Activated B cell treated with CpG ODN at 0.5 μM for 24 hours (primary cell): ENCODE results near the gene CPNE7. TPM values are rescaled to one million over a fixed set of nuclear protein-coding genes. Genes with fewer than 3 reads are reported as not detected.
A peak's percentile ranks its signal among the peaks of the same experiment; 100 is the strongest.

ENCODE experiments used
- ATAC-seq: fragments of 200-7000 bp; cut with Tn5 transposase; one replicate; pipeline ENCODE4 v1.10.0; 2021; ENCODE audit warnings: low read depth, mild to moderate bottlenecking, moderate library complexity
- CTCF ChIA-PET: fragments of 350-600 bp; sonication (Branson Sonifier 250); formaldehyde crosslinking; loops from one replicate; lab custom pipeline; 2021; ENCODE audit warnings: antibody characterized with exemption; lab: Charles Lee
- POLR2A ChIA-PET: fragments of 350-600 bp; sonication (Branson Sonifier 250); formaldehyde crosslinking; loops from one replicate; lab custom pipeline; 2021; ENCODE audit warnings: antibody characterized with exemption; lab: Charles Lee
- DNase-seq: peaks from one replicate; pipeline ENCODE4 v3.0.0; 2022
- H3K27ac Mint-ChIP-seq: one replicate; pipeline ENCODE4 v1.8.0; 2020; ENCODE audit warnings: mixed read lengths
- H3K27me3 Mint-ChIP-seq: one replicate; pipeline ENCODE4 v1.8.0; 2021; ENCODE audit warnings: mixed read lengths
- H3K36me3 Mint-ChIP-seq: one replicate; pipeline ENCODE4 v1.8.0; 2021; ENCODE audit warnings: low read depth, mixed read lengths
- H3K4me1 Mint-ChIP-seq: one replicate; pipeline ENCODE4 v1.8.0; 2021; ENCODE audit warnings: mixed read lengths
- H3K4me3 Mint-ChIP-seq: one replicate; pipeline ENCODE4 v1.8.0; 2020; ENCODE audit warnings: mild to moderate bottlenecking, mixed read lengths
- H3K9me3 Mint-ChIP-seq: one replicate; pipeline ENCODE4 v1.8.0; 2020; ENCODE audit warnings: mixed read lengths
- CTCF ChIP-seq: fragments of 200-600 bp; IDR thresholded peaks from one replicate; pipeline ENCODE4 v1.8.0; 2022; ENCODE audit warnings: antibody characterized with exemption, mild to moderate bottlenecking
- intact Hi-C: fragments of 100-400 bp; cut with micrococcal nuclease; formaldehyde crosslinking; loops from one replicate; pipeline ENCODE4 v1.15.1; 2024
- total RNA-seq: library from RNA; stranded (reverse); gene quantifications from 2 replicates; pipeline ENCODE4 v1.2.3, GENCODE V29; 2022

CPNE7 gene
- total RNA-seq, 1 donor from 2014 or later: 2.0 TPM

GRCh38 chr16:89600956-89601355, 25.4 kb downstream of the CPNE7 start:
- no peaks in the 10 kb centered on the region for H3K36me3 Mint-ChIP-seq
- H3K9me3 Mint-ChIP-seq: no peaks in the 10 kb centered on the region
- H3K27ac Mint-ChIP-seq: no peak overlapping the region
- CTCF ChIA-PET: no interaction called here
- H3K27me3 Mint-ChIP-seq: peaks cover 5% of the 10 kb centered on the region
- POLR2A ChIA-PET: interaction anchor here (1.5 kb wide), 1 partner anchor 40 kb away, joined by 3 read pairs; no protein-coding TSS in a partner anchor
- no peak for TF ChIP-seq CTCF
- no peak for ATAC-seq
- no peak overlapping the region for H3K4me3 Mint-ChIP-seq
- intact Hi-C loops: no loop called here
- peaks cover 8% of the 10 kb centered on the region for H3K4me1 Mint-ChIP-seq
- no peak for DNase-seq

- no peak for TF ChIP-seq CTCF
- CTCF ChIA-PET: no interaction called here
- no peak for DNase-seq
- peaks cover 5% of the 10 kb centered on the region for H3K27me3 Mint-ChIP-seq
- no peaks in the 10 kb centered on the region for H3K9me3 Mint-ChIP-seq
- no peaks in the 10 kb centered on the region for H3K36me3 Mint-ChIP-seq
- ATAC-seq: no peak
- H3K4me1 Mint-ChIP-seq: peaks cover 8% of the 10 kb centered on the region
- POLR2A ChIA-PET: no interaction called here
- intact Hi-C loops: no loop called here
- H3K27ac Mint-ChIP-seq: no peak overlapping the region
- H3K4me3 Mint-ChIP-seq: no peak overlapping the region
These were observed 26.3 kb downstream of the CPNE7 start for GRCh38 chr16:89601906-89602272.

GRCh38 chr16:89602273-89602951, 26.9 kb downstream of the CPNE7 start:
- Mint-ChIP-seq H3K4me3 (no peak overlapping the region), H3K27me3 (peaks cover 5% of the 10 kb centered on the region), H3K4me1 (peaks cover 8% of the 10 kb centered on the region), H3K9me3 (no peaks in the 10 kb centered on the region), H3K36me3 (no peaks in the 10 kb centered on the region), H3K27ac (no peak overlapping the region)
- ChIA-PET POLR2A (no interaction called here), CTCF (no interaction called here)
- DNase-seq (no peak), ATAC-seq (peak; percentile 52)
- intact Hi-C loops: no loop called here
- no peak for TF ChIP-seq CTCF

- TF ChIP-seq CTCF: no peak
- Mint-ChIP-seq H3K27ac (no peak overlapping the region), H3K4me1 (peaks cover 8% of the 10 kb centered on the region), H3K4me3 (no peak overlapping the region), H3K9me3 (no peaks in the 10 kb centered on the region), H3K36me3 (no peaks in the 10 kb centered on the region), H3K27me3 (peaks cover 5% of the 10 kb centered on the region)
- ChIA-PET POLR2A (no interaction called here), CTCF (no interaction called here)
- no peak for DNase-seq
- no peak for ATAC-seq
- intact Hi-C loops: no loop called here
These were observed 27.5 kb downstream of the CPNE7 start for GRCh38 chr16:89602952-89603590.

GRCh38 chr16:89604764-89605163, 29.2 kb downstream of the CPNE7 start:
- CTCF ChIA-PET: no interaction called here
- POLR2A ChIA-PET: interaction anchor here (0.6 kb wide), 1 partner anchor 273 kb away, joined by 15 read pairs; no protein-coding TSS in a partner anchor
- no peak for TF ChIP-seq CTCF
- Mint-ChIP-seq H3K4me3 (no peak overlapping the region), H3K27ac (no peak overlapping the region), H3K27me3 (peaks cover 5% of the 10 kb centered on the region), H3K4me1 (peaks cover 8% of the 10 kb centered on the region), H3K36me3 (no peaks in the 10 kb centered on the region), H3K9me3 (no peaks in the 10 kb centered on the region)
- DNase-seq (no peak), ATAC-seq (no peak)
- intact Hi-C loops: no loop called here
